VCaP (cell line): ENCODE results near the gene MTRR.

Experiments used
- H3K27ac ChIP-seq: fragments of 450-650 bp; 2 replicates; pipeline ENCODE4 v1.5.1; 2017
- TF ChIP-seq, protein P1 (sequence below): fragments of 450-650 bp; conservative IDR thresholded peaks from 2 replicates; pipeline ENCODE4 v1.5.1; 2017; ENCODE audit warnings: mild to moderate bottlenecking, moderate library complexity

Gene MTRR

DNA sequence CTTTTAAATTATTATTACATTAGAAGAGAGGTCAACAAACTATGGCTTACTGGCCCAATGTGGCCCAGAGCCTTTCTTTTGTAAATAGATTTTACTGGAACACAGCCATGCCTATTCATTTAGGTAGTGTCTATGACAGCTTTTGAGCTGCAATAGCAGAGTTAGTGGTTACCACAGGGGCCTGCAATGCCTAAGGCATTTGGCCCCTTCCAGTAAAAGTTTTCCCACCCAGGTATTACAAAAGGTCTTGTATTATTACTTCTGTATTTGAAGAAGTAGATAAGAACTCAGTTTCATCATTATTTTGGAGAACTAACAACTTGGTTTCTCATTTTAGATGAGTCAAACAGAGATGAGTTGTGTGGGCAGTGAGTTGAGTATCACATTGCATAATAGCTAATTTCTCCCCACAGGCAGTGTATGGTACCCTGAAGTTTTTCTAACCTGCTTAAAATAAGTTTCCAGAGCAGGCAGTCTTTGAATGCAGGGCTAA, 9.5 kb downstream of the MTRR start:
- TF ChIP-seq, protein P1, sequence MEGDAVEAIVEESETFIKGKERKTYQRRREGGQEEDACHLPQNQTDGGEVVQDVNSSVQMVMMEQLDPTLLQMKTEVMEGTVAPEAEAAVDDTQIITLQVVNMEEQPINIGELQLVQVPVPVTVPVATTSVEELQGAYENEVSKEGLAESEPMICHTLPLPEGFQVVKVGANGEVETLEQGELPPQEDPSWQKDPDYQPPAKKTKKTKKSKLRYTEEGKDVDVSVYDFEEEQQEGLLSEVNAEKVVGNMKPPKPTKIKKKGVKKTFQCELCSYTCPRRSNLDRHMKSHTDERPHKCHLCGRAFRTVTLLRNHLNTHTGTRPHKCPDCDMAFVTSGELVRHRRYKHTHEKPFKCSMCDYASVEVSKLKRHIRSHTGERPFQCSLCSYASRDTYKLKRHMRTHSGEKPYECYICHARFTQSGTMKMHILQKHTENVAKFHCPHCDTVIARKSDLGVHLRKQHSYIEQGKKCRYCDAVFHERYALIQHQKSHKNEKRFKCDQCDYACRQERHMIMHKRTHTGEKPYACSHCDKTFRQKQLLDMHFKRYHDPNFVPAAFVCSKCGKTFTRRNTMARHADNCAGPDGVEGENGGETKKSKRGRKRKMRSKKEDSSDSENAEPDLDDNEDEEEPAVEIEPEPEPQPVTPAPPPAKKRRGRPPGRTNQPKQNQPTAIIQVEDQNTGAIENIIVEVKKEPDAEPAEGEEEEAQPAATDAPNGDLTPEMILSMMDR: no peak
- H3K27ac ChIP-seq: peak overlapping the region; percentile 97

DNA sequence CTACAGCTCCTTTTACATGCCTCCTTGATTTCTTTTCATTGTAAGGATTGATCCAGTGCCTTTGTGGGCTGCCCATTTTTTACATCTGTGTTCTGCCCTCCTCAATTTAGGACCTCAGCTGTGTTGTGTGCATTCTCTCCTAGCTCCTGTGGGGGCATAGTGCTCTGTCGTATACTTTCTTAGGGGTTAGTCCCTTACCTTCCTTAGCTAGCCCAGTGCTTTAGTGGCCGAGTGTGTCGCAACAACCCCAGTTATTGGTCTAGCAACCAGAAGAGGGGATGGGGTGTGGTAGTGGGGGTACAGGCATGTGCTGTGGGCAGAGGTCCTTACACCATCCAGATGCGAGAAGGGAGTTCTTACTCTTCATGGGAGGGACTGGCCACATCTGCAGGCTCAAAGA, 12.1 kb downstream of the MTRR start:
- H3K27ac ChIP-seq: peak overlapping the region; percentile 97; the same call in 1 of the 2 replicates
- TF ChIP-seq, protein P1: no peak

DNA sequence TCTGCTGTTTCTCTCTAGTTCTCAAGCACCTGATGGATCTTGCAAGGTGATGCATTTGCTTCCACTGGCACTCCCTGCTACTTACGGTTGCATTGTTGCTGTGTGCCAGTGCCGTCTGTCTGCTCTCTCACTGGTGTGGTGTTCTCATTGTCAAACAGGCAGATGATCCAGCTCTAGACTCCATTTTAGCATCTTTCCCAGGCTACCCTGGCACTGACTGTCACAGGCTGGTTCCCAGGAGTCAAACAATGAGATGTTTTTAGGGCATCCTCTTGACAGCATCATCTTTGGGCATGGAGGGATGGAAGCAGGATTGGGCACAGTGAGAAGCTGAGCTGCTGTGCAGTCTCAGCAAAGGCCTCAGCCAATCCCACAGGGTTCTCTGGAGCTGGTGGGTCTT, 12.9 kb downstream of the MTRR start:
- H3K27ac ChIP-seq: peak overlapping the region; percentile 97; the same call in 1 of the 2 replicates
- TF ChIP-seq, protein P1: no peak

DNA sequence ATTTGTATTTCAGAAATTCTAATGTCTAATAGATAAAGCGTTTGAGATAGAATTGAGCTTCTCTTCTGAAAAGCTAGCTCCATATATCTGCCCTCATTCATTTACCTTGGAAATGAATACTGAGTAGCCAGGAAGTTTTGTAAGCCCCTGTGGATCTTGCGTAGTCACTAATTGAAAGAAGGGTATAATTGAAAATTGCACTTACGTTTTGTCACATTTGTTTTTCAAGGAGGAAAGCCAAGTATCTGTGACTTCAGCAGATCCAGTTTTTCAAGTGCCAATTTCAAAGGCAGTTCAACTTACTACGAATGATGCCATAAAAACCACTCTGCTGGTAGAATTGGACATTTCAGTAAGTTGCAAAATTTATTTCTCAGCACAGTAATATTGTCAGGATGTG, 14.0 kb downstream of the MTRR start:
- TF ChIP-seq, protein P1: no peak
- H3K27ac ChIP-seq: peak overlapping the region; percentile 97

DNA sequence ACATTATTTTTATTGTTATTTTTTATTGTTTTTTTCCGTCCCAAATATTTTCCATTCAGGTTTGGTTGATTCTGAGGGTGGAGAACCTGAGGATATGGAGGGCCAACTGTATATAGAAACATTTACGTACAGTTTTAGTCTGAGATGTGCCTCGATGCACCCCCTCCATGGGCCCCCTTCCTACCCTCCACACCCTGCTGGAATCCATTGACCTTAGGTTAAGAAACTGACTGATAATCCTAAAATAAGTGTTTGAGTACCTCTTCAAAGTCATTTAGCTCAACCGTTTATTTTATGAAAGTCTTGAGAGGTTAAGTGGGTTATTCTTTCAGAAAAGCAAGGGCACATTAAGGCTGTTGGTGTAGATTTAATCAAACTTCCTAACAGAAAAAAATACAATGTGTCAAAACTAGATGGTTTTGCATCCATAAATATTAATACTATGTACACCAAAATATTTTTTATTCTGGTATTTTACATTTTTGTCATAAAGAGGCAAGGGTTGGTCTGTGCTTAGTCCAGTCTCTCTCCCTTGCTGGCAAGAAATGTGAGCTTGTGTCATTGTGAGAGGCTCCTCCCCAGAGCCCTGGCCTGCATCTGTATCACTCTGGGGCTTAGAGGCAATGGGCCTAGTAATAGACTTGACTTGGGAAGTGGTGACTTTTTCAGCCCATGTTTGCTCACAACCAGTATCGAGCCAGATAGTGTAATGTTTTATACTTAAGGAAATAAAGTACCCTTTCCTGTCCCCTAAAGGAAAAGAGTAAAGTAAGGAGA, 15.7 kb downstream of the MTRR start:
- peak overlapping the region; percentile 97; the same call in 1 of the 2 replicates for H3K27ac ChIP-seq
- TF ChIP-seq, protein P1: no peak

DNA sequence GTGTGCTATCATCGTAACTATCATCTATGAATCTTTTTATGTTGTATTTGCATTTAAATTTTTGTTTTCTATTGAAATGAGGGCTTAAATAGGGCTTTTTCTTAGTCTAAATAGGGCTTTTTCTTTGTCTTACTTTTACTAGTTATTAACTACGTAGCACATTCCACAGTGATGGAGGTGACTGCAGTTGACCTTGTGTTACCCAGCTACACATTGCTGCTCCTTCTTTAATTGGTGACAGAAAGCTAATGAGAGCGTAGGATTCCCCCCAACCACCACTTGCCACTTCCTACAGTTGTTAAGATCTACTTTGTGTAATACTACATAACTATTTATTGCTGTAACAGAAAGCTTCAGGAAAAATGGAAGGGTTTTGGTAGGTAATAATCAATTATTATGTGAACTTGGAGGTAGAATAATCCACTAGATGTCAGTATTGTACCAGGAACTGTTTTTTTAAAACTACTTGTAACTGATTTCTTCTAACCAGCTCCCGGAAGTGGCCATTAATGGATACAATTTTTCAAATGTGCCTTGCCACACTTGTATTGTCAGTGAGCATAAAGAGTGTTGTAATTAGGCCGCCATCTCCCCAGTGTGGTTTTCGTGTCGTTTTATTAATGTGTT, 18.0 kb downstream of the MTRR start:
- TF ChIP-seq, protein P1: peak; percentile 81
- no peak overlapping the region for H3K27ac ChIP-seq

DNA sequence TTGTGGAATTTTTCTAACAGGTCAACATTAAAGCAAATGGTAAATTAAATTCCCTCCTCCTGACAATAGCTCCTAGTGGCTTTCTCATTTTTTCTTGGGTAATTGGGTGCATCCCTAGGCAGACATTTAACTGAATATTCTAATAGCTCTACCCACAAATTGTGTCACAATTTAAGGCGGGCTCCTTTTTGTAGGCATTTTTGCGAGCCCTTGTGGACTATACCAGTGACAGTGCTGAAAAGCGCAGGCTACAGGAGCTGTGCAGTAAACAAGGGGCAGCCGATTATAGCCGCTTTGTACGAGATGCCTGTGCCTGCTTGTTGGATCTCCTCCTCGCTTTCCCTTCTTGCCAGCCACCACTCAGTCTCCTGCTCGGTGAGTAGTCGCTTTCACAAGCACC, 20.0 kb downstream of the MTRR start:
- TF ChIP-seq, protein P1: no peak
- no peak overlapping the region for H3K27ac ChIP-seq
